SIG-M5 treated with dmso at 0.1 percent for 504 hours (cell line): ENCODE data around the gene FSTL3.
"Not testable (repeated sequence)": the region's sequence is repeated elsewhere in the genome, so short reads cannot be mapped to it uniquely, and the experiment has no call there.

Source experiments
- DNase-seq: peaks from one replicate; lab custom pipeline; 2025; ENCODE audit not compliant: unreplicated experiment; lab: John Stamatoyannopoulos, UW

Gene FSTL3

DNA sequence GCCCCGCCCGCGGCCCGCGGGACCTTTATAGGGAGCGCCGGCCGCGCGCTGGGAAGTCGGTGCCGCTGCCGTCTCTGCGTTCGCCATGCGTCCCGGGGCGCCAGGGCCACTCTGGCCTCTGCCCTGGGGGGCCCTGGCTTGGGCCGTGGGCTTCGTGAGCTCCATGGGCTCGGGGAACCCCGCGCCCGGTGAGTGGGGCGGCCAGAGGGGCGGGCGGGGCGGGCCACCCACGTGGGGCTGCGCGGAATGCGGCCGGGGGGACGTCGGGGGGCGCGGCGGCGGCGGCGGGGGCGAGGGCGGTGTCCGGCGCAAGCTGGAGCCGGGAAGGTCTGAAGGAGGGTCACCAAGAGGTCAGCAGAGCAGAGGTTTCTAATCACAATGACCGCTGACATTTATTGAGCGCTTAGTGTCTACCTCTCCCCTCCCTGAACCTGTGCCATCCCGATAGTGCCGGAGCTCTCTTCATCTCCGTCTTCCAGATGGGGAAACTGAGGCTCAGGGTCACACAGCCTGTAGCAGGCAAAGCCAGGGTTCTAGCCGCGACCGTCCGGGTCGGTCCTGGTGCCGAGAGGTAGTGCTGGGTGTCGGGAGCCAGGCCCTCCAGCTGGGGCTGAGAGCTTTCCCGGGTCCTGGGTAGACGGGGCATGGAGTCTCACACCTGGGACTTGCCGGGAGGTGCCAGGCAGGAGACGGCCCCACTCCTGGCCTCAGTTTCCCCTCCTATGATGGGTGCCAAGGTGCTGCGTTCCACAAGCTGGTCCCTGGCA is at the start of gene FSTL3:
FSTL3 (plus strand) TSS at position 54 of the 767 bp plus-strand sequence; CDS start at position 86, 32 bp downstream.
- no peak for DNase-seq

DNA sequence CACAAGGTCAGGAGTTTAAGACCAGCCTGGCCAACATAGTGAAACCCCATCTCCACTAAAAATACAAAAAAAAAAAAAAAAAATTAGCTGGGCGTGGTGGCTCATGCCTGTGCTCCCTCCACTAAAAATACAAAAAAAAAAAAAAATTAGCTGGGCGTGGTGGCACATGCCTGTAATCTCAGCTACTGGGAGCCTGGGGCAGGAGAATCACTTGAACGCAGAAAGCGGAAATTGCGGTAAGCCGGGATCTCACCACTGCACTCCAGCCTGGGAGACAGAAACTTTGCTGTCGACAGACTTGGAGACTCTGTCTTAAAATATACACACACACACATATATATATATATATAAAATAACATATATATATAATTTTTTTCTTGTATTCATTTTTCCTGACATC is 49.6 kb upstream of the FSTL3 start:
- not testable (repeated sequence) for DNase-seq

DNA sequence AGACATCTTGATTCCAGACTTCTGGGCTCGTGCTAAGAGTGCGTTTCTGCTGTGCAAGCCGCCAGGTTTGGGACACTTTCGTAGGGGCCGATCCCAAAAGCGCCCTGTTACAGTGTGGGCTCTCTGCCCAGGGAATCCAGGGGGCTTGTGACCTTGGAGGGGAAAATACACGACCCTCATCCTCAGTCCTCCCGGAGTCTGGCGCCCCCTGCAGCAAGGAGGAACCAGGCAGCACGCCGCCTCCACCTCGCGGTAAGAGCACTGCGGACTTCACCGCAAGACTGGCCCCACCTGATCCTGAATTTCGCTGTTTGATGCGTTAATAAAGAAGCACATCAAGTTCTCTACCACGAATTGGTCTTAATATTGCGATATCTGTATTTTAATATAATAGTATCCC is 48.0 kb upstream of the FSTL3 start:
- DNase-seq: no peak

DNA sequence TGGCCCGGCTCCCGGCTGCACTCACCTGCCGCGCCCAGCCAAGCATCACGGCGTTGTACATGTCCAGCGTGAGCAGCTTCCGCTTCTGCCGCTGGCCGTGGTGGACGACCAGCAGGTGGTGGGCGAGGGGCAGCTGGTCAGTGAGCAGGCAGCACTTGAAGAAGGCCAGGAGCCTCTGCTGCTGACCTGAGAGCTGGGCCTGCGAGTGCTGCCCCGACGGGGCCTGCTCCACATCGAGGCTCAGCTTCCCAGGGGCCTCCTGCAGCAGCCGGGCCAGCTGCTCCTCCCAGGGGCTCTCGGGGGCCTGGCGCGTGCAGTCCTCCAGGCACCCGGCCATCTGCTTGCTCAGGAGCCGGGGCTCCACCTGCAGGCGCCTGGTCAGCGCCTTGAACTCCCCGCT is 46.7 kb upstream of the FSTL3 start:
- DNase-seq: not testable (repeated sequence)

GRCh38 chr19:629961-630714 is 46.1 kb upstream of the FSTL3 start:
- DNase-seq: no peak

- DNase-seq: peak; percentile 61
Measured at GRCh38 chr19:632579-633067, 43.6 kb upstream of the FSTL3 start.

- DNase-seq: peak; percentile 94
Measured at GRCh38 chr19:633068-633785, 43.0 kb upstream of the FSTL3 start, which contains the start of gene POLRMT. TSS of gene POLRMT (minus strand) at chr19:633537. CDS start at chr19:633512, 25 bp downstream.

DNA sequence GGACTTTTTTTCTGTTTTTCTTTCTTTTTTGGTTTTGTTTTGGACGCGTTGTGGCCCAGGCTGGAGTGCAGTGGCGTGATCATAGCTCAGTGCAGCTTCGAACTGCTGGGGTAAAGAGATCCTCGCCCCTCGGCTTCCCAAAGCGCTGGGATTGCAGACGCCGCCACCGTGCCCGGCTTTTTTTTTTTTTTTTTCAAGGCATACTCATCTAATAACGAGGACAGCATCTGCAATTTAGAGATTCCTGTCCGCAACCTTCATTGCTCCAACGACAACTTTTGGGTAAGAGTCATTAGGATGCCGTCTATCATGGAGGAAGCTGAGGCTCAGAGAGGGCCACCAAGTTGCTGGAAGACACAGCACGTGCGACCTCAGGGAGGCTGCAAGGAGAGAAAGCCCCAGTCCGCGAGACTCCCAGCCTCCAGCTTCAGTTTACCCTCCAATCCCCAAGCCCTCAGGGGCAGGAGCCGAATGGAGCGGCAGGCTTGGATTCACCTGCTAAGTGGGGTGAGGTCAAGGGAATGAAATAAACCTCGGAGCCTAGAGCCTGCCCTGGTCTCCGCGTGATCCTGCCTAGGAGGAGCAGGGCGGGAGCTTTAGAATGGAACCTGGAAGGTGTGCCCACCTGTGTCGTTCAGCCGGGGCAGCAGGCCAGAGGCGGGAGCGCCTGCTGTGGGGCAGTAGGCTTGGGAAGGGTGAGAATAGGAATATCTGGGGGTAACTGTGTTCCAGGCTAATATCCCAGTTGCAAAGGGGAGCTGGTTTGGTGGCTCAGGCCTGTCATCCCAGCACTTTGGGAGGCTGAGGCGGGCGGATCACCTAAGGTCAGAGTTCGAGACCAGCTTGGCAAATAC is 42.2 kb upstream of the FSTL3 start:
- DNase-seq: no peak

DNA sequence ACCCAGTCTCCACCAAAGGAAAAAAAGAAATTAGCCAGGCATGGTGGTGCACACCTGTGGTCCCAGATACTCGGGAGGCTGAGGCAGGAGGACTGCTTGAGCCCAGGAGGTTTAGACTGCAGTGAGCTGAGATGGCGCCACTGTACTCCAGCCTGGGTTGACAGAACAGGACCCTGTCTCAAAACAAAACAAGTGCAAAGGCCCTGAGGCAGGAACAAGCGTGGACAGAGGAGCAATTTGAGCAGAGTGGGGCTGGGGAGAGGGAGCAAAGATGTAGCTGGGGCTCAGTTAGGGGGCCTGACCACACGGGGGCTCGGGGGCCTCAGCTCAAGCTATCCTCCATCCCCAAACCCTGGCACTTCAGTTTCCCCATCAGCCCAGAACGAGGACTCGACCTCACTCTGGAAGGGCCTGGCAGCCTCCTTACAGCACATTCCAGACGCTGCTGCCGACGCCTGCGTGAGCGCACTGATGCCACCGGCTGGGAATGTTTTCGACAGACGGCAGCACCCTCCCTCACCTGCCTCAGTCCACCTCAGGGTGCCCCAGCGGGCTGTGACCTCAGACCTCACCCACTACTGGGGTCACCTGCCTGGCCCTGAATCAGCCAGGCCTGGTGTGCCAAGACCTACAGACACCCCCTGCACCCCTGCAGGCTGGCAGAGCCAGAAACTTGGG is 41.1 kb upstream of the FSTL3 start:
- DNase-seq: no peak

- no peak for DNase-seq
Measured at GRCh38 chr19:638906-639252, 37.3 kb upstream of the FSTL3 start.

DNA sequence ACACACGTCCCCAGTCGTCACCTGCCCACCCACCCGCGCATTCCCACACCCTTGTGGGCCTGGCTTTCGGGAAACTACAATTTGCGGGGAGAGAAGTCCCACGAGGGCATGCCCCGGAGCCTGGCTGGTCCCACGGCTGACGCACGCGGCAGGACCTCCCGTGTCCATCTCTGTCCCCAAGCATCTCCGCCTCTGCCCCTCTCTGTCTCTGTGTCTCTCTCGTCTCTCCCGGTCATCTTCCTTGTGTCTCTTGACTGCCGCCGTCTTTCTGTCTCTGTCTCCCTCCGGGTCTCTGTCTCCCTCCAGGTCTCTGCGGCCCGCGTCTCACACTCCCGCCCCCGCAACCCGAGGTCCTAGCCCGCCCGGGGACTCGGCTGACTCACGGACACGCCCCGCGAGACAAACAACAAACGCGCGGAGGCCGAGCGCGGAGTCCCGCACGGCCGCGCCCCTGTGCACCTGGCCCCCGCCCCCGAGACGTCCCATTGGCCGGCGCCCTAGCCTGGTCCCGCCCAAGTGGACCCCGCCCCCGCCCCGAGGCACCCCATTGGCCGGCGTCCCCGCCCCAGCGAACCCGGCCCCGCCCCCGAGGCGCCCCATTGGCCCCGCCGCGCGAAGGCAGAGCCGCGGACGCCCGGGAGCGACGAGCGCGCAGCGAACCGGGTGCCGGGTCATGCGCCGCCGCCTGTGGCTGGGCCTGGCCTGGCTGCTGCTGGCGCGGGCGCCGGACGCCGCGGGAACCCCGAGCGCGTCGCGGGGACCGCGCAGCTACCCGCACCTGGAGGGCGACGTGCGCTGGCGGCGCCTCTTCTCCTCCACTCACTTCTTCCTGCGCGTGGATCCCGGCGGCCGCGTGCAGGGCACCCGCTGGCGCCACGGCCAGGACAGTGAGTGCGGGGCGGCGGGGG is 36.7 kb upstream of the FSTL3 start, which contains the start of gene FGF22:
FGF22 (plus strand) TSS at position 627 of the 908 bp plus-strand sequence; CDS start at position 674, 47 bp downstream.
- peak; percentile 71 for DNase-seq

DNA sequence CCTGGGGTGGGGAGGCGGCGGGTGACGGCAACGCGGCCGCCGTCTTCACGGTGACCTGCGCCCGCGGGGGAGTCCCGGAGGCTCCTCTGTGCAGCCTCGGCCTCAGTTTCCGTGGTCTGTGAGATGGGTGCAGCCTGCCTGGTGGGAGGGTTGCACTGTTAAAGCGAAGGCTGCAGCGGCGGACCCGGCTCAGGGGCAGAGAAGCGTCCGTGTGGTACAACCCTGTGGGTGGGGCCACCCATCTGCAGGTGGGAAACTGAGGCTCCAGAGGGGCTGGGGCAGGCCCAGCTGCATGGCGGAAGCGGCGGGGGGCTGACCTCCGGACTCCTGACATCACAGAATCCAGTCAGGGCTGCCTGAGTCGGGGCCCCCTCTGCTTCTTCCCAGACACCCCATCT is 36.0 kb upstream of the FSTL3 start:
- no peak for DNase-seq

GRCh38 chr19:640606-641189 is 35.5 kb upstream of the FSTL3 start:
- DNase-seq: no peak

DNA sequence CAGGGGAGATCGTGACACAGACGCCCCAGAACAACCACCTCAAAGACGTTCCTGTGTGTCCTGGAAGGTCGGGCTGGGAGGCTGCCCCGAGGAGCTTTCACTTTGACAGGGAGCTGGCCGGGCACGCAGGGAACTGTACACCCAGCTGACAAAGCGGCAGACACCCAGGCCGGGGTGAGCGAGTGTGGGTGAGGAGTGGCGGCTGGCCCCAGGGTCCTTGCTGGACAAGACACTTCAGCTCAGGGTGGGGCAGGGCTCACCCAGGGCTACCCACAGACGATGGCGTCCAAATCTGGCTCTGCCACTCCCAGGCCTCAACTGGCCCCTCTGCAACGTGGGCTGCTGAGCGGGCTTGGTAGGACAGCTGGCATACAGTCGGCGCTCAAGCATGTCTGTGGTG is 34.5 kb upstream of the FSTL3 start:
- no peak for DNase-seq

GRCh38 chr19:642767-643727 is 33.1 kb upstream of the FSTL3 start:
- DNase-seq: no peak

DNA sequence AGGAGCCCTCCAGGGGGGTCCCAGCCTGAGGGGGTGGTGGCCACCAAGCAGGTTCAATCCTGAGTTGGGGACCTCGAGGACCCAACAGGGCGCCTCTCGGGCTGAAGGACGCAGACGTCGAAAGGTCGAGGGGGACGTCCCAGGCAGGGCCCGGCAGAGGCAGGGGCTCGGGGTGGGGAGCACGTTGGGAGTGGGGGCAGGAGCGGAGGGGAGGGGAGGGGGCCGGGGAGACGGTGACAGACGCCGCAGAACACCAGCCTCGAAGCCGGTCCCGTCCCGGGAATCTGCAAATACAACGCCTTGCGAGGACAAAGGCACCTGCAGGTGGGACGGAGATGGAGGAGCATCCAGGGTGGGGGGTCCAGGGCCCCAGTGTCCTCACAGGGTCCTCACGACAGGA is 32.5 kb upstream of the FSTL3 start:
- DNase-seq: no peak

DNA sequence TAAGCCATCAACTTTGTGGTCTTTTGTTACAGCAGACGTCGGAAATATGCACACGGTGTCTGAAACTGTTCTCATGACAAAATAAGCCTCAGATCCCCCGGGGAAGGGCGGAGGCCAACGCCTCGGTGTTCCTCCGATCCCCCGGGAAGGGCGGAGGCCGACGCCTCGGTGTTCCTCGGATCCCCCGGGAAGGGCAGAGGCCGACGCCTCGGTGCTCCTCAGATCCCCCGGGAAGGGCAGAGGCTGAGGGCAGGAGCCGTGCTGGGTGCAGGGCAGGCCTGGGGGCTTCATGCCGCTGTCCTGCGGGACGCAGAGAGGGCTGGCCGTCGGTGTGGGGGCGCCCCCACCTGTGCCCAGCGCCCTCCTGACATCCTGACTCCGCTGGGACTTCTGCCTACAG is 31.8 kb upstream of the FSTL3 start:
- DNase-seq: no peak
